ENCODE results near the gene PLCL1. TPM values are rescaled to one million over a fixed set of nuclear protein-coding genes. Genes with fewer than 3 reads are reported as not detected.

Gene PLCL1
- total RNA-seq: 0.76 and 1.0 TPM in 2 replicates

DNA sequence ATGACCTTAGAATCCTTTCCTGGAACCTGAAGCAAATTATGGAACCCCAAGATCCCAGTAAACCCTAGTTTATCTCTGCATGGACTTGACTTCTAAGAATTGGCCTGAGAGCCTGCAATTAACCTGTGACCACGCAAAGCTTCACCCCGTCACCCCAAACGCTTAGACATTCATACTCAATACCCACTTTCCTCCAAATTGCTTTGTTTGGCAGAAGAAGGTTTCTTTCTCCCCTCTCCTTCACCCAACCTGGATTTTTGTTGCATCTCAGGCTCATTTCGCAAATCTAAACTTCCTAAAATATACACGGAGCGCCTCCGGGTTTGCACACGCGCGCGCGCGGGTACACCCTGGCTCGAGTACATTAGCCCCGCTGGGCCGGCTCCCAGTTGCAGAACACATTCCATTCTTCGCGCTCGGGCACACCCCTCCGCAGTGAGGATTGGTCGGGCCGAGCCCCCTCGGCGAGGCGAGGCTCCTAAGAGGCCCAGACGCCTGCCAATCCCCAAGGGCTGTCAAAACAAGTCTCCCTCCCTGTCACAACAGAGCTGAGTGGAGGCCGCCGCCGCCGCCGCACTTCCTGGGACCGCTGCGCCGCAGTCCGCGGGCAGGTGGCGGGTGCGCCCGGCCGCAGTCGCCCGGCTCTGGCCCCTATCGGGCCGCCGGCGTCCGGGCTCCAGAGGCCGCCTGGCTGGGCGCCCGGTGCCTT, at the start of gene PLCL1:
TSS of gene PLCL1 (plus strand) at position 545 of the 709 bp plus-strand sequence.
- DNase-seq (ENCODE audit: low read depth in 2 of 2): peak; percentile 43 to 85

DNA sequence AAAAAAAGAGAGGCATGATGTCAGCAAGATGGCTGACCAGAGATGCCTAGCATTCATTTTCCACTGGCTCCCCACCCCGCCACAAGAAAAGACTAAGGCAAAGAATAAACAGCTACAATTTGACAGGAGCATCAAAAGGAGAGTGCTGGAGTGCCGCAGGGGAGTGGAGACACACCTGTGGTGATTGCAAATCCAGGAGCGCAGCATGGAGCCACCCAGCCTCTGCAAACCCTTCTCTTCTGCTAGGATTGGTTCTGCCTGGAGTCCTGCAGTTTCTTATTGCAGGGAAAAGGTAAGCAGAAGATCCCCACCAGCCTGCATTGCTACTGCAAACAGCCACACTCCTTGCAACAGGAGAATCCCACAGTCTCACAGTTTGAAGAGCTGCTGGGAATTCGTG, 45.4 kb upstream of the PLCL1 start:
- DNase-seq (ENCODE audit: low read depth in 2 of 2): no peak

DNA sequence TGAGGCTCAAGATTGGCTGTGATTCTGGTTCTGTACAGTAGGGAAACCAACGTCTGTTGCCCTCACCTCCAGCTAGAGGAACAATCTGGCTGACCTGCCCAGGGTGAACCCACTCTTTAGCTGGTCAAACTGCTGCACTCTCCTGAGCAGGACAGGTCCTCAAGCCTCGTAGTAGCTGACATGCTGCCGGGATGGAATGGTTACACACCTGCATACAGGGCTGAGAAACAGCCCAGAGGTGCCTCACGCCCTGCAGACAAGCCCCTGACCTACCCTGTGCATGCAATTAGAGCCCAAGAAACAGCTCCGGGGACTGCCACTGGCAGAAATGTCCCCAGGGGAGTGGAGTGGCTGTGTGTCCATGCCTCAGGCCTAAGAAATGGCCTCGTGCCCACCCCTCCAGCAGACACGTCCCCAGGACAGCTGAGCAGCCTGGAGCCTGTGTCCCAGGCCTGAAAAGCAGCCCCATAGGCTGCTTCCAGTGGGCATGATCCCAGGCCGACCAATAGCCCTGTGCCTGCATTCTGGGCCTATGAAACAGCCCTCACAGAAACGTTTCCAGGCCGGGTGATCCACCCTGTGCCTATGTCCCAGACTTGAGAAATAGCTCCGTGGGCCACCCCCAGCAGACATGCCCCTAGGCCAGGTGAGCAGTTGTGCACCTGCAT, 44.6 kb upstream of the PLCL1 start:
- no peak for DNase-seq (ENCODE audit: low read depth in 2 of 2)

DNA sequence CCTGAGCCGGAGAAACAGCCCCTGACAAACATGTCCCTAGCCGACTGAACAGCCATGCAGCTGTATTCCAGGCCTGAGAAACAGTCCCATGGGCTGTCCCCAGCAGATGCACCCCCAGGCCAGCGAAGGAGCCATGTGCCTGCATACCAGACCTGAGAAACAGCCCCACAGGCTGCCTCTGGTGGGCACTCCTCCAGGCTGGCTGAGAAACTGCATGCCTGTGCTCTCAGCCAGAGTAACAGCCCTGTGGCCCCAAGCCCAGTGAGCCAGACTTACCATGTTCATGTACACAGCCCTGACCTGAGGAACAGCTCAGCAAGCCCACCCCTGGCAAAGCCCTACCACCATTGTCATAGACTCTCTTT, 44.1 kb upstream of the PLCL1 start:
- DNase-seq (ENCODE audit: low read depth in 2 of 2): no peak

DNA sequence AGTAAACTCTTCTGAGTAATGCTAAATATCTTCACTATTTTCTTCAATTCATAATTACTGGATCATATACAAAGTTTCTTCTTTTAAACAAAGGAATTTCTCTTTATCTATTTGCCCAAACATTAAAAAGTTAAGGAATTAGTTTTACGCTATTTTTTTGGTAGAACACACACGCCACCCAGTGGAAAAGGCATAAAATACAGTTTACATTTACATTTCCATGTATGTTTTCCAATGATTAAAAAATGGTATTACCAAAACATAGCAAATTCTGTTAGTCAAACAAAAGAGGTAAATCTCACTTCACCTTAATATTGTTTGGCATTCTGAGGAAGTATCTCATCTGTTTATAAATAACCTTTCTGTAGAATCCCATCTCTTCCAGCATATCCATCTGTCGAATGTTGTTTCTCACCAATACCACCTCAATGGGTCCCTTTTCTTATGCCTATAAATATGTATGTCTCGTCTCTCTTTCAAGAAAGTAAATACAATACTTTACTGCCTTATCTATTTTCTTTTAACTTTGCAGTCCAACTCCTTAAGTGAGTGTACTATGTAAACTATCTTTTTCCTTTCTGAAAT, 26.5 kb upstream of the PLCL1 start:
- DNase-seq (ENCODE audit: low read depth in 2 of 2): peak; percentile 33 to 47

DNA sequence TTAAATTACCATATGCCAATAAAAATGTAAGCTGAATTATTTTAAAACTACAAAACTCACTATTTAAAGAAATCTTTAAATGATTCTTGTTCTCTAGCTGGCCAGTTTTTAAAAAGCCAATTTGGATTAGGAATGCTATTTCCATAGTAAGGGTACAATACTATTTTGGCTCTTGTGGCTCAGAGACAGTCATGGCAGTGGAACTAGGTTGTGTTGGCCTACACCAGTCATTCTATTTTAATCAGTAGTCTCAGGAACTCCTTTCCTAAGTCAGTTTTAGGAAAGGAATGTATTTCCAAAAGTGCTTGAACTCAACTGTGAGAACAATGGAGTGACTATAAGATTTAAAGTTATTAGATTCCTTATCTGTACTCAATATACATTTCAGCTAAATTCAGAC, 25.1 kb upstream of the PLCL1 start:
- DNase-seq (ENCODE audit: low read depth in 2 of 2): no peak

DNA sequence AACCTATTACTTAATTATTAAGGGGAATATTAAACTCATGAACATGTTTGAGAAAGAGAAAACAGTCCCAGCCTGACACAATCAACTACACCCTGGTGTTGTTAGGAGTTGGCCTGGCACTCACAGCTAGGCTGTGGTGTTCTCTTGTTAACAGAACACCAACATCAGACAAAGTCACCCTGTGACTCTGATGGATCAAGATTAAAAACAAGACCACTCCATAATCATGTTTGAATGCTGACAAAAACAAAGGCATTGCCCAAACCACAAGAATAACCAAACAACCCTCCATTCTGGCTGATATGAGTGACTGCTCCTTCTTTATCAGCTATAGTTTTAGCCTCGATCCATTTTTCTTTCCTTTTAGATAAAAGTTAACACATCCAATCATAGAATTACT, 22.3 kb upstream of the PLCL1 start:
- no peak for DNase-seq (ENCODE audit: low read depth in 2 of 2)

DNA sequence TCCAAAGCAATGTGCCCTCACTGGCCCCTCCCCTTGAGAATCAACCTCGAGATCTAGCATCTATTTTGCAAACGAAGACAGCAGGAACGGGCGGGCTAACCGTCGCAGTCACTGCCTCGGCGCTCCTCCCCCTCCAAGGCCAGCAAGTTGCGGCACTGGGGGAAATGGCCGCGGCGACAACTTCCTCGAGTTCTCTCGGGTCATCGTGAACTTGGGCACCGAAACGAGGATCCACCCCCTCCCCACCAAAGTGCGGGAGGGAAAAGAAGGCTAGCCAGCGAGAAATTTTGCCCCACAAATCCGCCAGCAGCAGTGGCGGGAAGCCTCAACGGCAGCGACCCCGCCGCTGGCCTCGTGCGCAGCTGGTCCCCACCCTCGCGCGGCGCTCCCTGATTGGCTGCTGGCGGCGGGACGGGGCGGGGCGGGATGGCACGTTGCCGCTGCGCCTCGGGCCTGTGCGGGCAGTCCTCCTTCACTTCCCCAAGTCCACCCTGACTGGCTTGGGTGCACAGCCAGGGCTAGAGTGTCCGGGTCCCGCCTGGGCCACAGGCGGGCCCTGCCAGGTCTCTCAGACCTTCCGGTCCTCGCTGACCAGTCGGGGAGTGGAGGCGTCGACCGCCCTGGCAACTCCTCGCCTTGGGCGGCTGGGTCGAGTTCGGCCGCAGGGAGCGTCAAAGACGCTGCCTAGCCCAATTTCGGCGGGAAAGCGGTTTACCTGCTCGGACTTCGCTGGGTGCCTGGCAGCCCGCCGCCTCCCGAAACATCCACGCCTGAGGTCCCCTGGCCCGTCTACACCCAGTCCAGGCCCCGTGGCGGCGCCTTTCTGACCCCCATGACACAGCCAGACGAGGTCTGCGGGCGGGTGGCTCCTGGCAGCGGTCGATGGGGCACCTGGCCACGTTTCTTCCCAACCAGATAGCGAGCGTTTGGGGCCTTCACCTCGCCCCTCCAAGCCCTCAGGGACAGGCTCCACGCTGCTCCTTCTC, 19.1 kb upstream of the PLCL1 start, which contains the start of gene BOLL:
TSS of gene BOLL (minus strand) at position 364 of the 986 bp plus-strand sequence. CDS start 3,469 bp downstream, outside the sequence.
- DNase-seq (ENCODE audit: low read depth in 2 of 2): no peak

DNA sequence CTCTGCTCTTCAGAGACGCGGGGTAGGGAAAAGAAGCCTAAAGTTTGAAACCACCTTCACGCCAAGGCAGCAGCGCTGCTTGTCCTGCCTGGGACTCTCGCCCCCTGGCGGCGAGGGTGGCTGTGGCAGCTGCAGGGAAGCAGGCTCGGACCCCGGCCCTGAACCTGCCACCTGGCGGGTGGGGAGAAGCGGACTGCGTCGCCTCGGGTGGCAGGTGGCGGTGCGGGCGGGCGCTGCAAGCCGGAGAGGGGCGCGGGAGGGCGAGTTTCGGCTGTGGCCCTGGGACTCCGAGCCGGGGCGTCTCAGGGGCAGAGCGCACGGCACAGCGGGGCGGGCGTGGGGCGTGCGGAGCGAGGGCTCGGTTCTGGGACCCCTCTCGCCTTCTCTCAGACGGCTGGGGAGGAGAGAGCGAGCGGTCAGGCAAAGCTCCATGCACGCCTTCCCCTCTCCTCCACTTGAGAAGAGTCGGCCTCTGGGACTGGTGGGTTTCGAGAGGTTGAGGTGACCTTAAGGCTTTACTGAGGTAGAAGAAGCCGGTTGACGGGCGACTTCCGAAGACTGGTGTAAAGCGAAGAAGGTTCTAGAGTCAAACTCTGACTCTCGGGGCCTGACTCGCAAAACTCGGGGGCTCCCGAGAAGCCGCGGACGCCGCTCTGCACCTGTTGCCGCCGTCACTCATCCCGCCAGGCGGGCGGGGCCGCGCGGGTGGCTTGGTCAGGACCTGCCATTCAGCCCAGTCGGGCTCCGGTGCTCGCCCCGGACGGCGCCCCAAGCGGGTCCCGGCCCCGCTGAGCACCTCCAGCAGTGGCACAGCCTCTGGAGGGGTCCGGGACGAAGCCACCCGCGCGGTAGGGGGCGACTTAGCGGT, 18.1 kb upstream of the PLCL1 start:
- no peak for DNase-seq (ENCODE audit: low read depth in 2 of 2)

DNA sequence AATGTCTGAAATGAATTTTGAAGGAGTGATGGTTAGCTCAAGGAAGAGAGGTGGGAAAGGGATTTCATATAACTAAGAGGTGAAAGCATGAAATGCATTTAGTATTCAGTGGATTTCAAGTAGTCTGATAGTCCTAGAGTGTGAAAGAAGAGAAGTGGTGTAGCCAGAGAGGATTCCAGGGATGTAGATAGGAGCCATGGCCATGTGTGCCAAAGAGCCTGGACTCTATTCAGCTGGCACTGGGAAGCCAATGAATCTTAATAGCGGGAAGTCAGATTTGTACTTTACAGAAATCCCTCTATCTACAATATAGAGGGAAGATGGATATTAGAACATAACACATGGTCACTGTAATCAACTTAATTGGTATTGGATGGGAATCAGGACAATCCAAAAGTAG, 10.9 kb upstream of the PLCL1 start:
- DNase-seq (ENCODE audit: low read depth in 2 of 2): no peak

DNA sequence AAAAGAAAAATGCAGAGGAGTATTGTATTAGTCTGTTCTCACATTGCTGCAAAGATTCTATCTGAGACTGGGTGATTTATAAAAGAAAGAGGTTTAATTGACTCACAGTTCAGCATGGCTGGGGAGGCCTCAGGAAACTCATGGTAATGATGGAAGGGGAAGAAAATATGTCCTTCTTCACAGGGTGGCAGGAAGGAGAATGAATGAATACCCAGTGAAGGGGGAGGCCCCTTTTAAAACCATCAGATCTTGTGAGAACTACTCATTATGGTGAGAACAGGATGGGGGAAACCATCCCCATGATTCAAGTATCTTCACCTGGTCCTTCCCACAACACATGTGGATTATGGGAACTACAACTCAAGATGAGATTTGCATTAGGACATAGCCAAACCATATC, 9.1 kb upstream of the PLCL1 start:
- no peak for DNase-seq (ENCODE audit: low read depth in 2 of 2)

DNA sequence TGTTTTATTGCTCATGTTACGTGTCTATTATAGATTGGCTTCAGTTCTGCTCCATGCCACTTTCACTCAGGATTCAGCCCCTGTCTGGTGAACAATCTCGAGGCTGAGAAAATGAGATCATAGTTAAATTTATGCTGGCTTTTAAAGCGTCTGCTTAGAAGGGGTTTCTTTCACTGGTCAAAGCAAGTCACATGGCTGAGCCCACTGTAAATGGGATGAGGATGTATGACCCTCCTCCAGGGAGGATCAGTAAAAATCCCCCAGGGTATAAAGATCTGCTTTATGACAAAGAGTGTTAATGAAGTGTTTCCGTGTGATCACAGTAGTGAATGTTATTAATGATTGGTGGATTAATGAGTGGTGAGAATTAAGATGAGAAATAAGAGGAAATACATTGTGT, 6.2 kb upstream of the PLCL1 start:
- DNase-seq (ENCODE audit: low read depth in 2 of 2): no peak

DNA sequence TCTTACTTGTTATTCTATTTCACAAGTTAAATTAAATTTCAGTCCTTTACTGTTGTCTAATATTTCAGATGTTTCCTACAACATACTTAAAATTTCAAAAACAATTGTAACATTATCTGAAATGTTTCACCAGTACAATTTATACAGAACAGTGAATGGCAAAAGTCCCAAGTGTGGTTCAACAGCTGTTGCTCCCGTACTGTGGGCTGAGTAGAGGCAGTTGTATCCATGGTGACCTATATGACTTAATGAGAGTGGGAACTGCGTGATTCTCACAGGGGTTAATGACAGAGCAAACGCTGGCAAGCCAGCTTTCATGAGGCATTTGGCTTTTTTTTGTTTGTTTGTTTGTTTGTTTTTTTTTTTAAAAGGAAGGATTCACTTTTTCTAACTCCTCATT, 5.3 kb upstream of the PLCL1 start:
- DNase-seq (ENCODE audit: low read depth in 2 of 2): no peak

DNA sequence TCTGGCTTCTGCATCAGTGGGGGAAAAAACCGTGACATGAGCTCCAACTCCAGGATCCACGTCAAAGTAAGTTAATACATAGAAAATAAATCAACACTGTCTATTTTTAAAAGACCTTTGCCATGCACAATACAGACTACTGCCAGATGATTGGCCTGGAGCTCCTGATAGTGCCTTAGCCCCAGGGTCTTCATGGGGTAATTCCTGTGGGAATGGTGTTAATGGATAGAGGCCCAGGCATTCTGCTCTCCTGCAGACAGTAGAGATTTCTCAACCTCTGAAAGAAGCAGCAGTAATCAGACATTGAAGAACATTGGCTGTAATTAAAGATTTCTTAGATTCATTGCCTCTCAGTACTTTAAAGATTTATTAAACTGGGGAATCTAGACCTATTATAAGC, 4.3 kb upstream of the PLCL1 start:
- DNase-seq (ENCODE audit: low read depth in 2 of 2): no peak

DNA sequence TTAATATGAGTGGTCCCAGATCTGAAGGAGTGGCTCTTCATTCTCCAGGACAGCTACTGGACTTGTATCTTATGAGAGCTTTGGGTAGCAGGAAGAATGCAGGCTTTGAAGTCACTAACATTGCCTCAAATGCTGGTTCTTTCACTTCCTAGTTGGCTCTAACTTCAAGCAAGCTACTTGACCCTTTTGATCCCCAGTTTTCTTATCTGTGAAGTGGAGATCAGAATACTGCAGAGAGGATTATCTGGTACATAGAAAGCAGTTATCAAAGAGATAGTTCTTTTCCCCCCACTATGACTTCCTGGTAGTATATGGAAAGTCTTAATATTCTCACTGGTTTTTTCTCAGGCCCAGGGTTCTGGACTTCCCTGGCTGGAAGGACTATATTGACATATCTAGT, 3.4 kb upstream of the PLCL1 start:
- no peak for DNase-seq (ENCODE audit: low read depth in 2 of 2)

DNA sequence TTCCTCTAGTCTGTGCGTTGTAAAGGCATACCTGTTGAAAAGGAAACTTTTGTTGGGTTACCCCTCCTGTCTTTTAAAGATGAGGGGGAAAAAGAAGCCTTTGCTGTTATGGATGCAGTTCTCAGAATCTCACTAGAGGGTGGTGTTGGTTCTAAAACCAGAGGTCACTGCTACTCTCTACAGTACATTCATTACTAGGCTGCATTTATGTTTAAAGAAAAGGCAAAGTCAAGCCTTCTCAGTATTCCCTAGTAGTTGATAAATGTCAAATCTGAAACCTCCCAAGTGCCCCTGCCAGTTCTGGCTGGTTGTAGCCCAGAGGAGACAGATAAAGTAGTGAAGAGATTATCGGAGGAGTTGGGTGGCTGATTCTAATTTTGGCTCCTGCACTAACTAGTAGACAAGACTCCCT, 1.4 kb upstream of the PLCL1 start:
- DNase-seq (ENCODE audit: low read depth in 2 of 2): peak; percentile 32 to 57

DNA sequence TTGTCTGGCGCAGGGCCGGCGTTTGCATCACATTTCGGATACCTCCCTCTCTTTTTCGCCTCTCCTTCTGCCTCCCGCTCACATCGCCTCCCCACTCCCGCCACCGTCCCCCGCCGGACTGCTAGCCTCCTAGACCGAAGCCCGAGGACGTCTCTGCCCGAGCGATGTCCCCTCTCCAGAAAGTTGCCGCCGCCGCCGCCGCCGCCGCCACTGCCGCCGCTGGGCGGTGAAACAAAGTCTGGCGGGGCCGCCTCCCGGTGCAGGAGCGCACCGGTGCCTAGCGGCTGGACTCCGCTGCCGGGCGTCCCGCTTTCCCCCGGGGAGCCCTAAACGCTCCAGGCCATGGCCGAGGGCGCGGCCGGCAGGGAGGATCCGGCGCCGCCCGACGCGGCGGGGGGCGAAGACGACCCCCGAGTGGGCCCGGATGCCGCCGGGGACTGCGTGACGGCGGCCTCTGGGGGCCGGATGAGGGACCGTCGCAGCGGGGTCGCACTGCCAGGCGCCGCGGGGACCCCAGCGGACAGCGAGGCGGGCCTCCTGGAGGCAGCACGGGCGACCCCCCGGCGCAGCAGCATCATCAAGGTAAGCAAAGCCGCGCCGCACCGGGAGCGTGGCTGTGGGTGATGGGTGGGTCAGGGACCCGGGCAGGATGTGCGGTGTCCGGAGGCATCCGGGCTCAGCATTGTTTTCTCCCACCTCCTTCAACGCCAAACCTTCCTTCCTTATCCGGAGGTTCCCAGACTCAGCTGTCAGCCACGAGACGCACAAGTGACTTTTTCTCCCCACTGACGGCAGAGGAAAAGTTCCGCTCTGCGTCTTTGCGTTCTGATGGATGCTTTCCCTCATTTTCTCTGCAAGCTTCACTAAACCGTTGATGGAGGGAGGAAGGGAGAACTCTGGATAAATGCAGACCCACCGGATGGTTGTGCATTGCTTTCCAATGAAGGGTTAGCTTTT, 643 bp downstream of the PLCL1 start:
- peak in 1 of 2 donors; percentile 14 for DNase-seq (ENCODE audit: low read depth in 2 of 2)

DNA sequence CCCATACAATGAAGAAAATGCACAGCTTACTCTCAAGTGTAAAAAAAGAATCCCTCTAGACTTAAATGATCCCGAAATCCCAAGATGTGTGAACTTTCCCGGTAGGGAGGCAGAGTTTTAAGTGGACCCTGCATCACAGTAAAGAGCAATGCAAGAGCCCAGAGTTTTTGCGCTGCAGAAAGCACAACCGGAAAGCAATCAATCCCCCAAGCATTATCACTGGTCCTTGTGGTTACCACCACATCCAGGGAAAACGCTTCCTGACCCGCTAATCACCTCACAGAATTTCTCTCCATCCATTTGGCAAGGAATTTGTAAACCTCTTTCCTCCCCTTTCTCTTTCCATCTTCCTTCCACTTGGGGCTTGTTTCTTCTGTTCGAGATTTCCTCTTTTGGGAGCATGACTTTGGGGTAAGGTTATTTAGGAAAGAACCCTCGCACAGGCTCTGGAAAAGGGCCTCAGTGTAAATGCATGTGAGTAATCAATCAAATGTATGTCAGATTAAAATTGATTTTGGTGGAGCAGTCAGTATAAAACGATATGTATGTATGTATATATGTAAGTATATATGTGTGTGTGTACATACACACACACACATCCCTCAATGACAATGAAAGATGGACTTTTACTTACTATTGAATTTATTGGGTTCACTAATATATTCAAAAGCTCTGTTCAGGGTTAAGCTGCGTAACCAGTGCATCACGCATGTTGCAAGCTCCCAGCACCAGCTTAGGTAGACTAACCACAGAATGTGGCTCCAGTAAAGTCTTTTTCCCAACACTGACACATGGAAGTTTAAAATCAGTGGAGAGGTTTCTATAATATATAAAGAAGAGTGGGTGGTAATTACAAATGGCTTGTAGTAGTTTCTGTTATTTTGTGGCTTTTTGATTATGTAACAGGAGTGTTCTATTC, 1.6 kb downstream of the PLCL1 start:
- DNase-seq (ENCODE audit: low read depth in 2 of 2): no peak
